HEK293T (cell line): ENCODE results near the gene CLCNKB.

Source experiments
- ARNT ChIP-seq: fragments of 450-650 bp; IDR thresholded peaks from 2 replicates; pipeline ENCODE4 v1.6.1; 2017; ENCODE audit warnings: mild to moderate bottlenecking
- HDGF ChIP-seq: fragments of 450-650 bp; IDR thresholded peaks from 2 replicates; pipeline ENCODE4 v1.6.1; 2017; ENCODE audit warnings: antibody characterized with exemption, borderline replicate concordance
- LEF1 ChIP-seq: fragments of 450-650 bp; IDR thresholded peaks from 2 replicates; pipeline ENCODE4 v1.6.1; 2017; ENCODE audit warnings: mild to moderate bottlenecking, borderline replicate concordance
- SP1 ChIP-seq: fragments of 450-650 bp; IDR thresholded peaks from 2 replicates; pipeline ENCODE4 v1.6.1; 2017
- TF ChIP-seq, protein P1 (sequence below): fragments of 450-650 bp; IDR thresholded peaks from 2 replicates; pipeline ENCODE4 v1.6.1; 2016

DNA sequence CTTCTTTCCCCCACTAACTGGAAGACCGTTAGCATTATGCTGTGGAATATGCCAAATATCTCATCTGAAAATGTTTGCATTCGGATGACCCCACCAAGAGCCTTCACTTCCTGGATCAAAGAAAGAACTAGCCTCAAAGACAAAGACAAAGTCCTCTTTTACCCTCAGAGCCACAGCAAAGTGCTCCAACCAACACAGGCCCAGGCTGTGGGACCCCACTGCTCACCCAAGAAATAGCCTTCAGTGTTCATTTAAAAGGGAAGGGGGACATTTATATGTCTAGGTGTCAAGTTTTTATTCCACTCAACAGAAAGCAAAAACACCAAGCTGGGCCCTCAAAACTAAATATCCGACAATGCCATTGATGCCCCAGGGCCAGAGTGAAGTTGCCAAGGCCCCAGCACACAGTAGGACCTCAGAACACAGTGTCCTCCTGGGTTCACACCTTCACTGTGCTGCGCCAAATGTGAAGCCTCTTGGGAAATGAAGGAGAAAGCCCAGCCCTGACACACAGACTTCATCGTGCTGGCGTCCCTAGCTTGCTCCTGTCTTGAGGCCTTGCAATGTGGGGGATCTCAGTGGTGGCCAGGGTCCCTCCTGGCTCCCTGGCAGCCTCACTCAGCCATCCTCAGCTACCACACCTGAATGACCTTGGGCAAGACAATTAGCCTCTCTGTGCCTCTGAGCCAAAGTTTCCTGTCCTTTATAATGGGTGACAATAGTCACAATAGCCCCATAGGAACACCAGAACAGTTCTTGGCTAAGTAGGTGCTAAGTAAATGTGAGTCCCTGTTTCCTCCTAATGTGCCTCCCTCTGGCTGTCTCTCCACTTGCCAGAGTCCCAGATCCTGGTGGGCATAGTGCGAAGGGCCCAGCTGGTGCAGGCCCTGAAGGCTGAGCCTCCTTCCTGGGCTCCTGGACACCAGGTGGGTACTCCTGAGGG, 11.3 kb downstream of the CLCNKB start:
- TF ChIP-seq, protein P1, sequence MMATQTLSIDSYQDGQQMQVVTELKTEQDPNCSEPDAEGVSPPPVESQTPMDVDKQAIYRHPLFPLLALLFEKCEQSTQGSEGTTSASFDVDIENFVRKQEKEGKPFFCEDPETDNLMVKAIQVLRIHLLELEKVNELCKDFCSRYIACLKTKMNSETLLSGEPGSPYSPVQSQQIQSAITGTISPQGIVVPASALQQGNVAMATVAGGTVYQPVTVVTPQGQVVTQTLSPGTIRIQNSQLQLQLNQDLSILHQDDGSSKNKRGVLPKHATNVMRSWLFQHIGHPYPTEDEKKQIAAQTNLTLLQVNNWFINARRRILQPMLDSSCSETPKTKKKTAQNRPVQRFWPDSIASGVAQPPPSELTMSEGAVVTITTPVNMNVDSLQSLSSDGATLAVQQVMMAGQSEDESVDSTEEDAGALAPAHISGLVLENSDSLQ: no peak
- TF ChIP-seq ARNT: no peak
- TF ChIP-seq HDGF: no peak
- TF ChIP-seq LEF1: no peak
- TF ChIP-seq SP1: no peak
